Endometrial microvascular endothelial cells (primary cell): Measurements from ENCODE around the gene DUS4L. TPM values are rescaled to one million over a fixed set of nuclear protein-coding genes. Genes with fewer than 3 reads are reported as not detected.
"Not testable (repeated sequence)": the region's sequence is repeated elsewhere in the genome, so short reads cannot be mapped to it uniquely, and the experiment has no call there.

Experiments used
- in situ Hi-C: cut with HindIII; loops from 2 replicates; pipeline ENCODE4 v1.10.0; 2017; ENCODE audit warnings: low sequenced_read_pairs, low pct_unique_long_range_greater_than_20kb; ENCODE audit errors: inconsistent ontology term
- total RNA-seq: library from RNA; depleted of rRNA; stranded (reverse); fragments of >200 nt; gene quantifications from one replicate; pipeline ENCODE4 v1.2.3, GENCODE V29; 2015; ENCODE audit errors: inconsistent ontology term

Gene DUS4L
- total RNA-seq, result 17.6 TPM

- in situ Hi-C loops, result no loop called here
These were observed at the start of gene DUS4L, which contains the start of gene COG5 for GRCh38 chr7:107563775-107564552. TSS of gene DUS4L (plus strand) at chr7:107563971. CDS start at chr7:107567071, 3,100 bp downstream. TSS of gene COG5 (minus strand) at chr7:107563920. CDS start at chr7:107563896, 24 bp downstream.

GRCh38 chr7:107526672-107527071 is 37.1 kb upstream of the DUS4L start:
- in situ Hi-C loops, result no loop called here

GRCh38 chr7:107527196-107527595 is 36.6 kb upstream of the DUS4L start:
- in situ Hi-C loops, result no loop called here

- in situ Hi-C loops, result no loop called here
These were observed 35.3 kb upstream of the DUS4L start for GRCh38 chr7:107528461-107528860.

GRCh38 chr7:107530751-107531150 is 33.0 kb upstream of the DUS4L start:
- in situ Hi-C loops, result no loop called here

DNA sequence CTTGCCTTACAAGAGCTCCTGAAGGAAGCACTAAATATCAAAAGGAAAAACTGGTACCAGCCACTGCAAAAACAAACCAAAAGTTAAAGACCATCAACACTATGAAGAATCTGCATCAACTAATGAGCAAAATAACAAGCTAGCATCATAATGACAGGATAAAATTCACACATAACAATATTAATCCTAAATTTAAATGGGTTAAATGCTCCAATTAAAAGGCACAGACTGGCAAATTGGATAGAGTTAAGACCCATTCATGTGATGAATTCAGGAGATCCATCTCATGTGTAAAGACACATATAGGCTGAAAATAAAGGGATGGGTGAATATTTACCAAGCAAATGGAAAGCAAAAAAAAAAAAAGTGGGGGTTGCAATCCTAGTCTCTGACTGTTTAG is 29.6 kb upstream of the DUS4L start:
- in situ Hi-C loops, result no loop called here

GRCh38 chr7:107537228-107537627 is 26.5 kb upstream of the DUS4L start:
- in situ Hi-C loops, result not testable (repeated sequence)

DNA sequence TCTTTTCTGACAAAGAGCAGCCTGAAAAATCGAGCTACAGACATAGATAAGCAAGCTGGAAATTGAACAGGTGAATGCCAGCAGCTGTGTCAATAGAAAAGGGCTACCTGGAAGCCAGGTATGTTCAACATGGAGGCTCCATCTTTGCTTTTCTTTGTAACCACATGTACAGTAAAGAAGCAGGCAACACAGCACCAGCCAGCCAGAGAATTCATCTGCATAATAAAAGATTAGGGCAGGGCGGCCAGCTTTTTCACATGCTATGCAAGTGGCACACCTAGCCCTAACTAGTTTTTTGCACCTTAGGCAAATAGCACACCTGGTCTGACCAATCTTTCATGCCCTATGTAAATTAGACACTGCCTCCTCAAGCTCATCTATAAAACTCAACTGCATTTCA is 25.8 kb upstream of the DUS4L start:
- in situ Hi-C loops, result no loop called here

DNA sequence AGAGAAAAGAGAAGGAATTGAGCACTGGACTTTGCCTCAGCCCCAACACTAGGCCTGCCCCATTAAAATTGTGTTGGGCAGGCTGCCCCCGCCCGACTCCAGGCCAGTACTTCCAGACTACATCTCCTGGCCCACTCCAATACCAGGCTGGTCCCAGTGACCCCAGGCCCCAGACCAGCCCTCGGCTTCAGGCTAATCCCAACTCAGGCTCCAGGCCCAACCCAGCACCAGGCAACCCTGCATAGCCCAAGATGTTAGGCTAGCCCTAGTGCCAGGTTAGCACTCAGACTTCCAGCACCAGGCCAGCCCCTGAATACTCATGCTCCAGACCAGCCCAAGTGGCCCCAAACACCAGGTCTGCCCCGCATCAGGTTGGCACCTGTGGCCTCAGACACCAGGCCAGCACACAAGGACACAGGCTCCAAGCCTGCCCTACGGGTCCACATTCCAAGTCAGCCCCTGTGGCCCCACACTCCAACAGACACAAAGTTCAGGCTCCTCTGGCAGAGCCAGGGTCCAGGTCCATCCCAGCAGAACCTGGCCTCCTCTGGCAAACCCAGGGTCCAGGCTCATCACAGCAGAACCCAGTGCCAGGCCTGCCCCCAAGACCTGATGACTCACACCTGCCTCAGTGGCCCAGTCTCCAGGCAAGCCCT is 20.3 kb upstream of the DUS4L start:
- in situ Hi-C loops, result no loop called here

DNA sequence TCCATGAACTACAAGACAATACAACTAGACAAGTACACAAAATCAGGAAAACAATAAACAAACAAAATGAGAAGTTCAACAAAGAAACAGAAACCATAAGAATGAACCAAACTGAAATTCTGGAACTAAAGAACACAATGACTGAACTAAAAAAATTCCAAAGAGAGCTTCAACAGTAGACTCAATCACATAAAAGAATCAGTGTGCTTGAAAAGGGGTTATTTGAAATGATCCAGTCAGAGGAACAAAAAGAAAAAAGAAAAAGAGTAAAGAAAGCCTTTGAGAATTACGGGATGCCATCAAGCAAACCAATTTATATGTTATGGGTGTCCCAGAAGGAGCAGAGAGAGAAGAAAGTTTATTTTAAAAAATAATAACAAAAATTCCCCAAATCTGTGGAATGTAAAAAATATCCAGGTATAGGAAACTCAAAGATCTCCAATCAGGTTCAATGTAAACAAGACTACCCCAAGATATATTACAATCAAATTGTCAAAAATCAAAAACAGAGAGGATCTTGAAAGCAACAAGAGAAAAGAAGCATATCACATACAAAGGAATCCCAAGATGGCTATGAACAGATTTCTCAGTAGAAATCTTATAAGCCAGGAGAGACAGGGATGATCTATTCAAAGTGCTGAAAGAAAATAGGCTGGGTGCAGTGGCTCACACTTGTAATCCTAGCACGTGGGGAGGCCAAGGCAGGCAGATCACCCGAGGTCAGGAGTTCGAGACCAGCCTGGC is 18.8 kb upstream of the DUS4L start:
- in situ Hi-C loops, result no loop called here

DNA sequence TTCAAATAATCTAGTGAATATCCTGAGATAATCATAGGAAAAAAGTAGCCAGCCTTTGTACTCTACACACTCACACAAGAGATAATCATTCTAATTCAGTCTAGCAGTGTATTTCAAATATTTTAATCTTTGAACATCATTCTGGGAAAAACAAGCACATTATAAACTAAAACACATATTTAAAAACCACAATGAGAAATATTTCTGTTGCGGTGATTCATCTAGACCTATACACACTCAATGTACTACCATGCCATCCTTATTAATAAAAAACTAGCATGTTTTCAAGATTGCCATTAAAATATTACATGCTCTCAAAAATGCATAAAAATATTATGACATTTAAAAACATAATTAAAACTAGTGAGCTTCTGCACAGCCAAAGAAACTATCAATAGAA is 11.8 kb upstream of the DUS4L start:
- in situ Hi-C loops, result no loop called here

DNA sequence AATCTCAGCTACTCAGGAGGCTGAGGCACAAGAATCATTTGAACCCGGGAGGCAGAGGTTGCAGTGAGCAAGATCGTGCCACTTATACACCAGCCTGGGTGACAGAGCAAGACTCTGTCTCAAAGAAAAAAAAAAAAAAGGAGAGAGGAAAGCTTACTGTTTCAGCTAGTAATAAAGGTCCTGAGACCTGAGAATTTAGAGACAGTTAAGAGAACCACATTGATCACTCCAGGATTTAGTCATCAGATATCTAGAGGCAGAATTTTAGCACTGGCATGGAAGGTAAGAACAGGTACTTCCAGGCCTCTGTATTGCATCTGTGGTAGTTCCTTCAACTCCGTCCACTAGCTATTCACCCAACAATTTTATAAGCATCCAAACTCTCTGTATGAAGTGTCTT is 7.9 kb upstream of the DUS4L start:
- in situ Hi-C loops, result no loop called here

DNA sequence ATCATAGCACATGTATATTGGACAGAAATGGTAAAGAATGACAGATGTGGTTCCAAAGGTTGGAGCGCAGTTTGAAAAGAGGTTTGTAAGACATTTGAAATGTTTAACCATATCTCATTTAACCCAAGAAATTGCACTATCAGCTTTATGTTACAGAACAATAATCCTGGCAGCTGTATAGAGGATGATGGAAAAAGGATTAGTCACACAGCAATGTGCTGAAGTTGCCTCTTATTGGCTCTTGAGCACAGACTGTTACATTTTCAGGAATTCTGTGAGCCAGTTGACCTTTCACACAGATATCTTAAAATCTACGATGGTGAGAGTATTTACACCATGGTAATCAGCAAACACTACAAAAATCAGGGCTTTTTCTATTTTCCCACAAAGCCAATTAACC is 3.9 kb upstream of the DUS4L start:
- in situ Hi-C loops, result no loop called here

GRCh38 chr7:107560898-107561516 is 2.8 kb upstream of the DUS4L start:
- in situ Hi-C loops, result no loop called here

DNA sequence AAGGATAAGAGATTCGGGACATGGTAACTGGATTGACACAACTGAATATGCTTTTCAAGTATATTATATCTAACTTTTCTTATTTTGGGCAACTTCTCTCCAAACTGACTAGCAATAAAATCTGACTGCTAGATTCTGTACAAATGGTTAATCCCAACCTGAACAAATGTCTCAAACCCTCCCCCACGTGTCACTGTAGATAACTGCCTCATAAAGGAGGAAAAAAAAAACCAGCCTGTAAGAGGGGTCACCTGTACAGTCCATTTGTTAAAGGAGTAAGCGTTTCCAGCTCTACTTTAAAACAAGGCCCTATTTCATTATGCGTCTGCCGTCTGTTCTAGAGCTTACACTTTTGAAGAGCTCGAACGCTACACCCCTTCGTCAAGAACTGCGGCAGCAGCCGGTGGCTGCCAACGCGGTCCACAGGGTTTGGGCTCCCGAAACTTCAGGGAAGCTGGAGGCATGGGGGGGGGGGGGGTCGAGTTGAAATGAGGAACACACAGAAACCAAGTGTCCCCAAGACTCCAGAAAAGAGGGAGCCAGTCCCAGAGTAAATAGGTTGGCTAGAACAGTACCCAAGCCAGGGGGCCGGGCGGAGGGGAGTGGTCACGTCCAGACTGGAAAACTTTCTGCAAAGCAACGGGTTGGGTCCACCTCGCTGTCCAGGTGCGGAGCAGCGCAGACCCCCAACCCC is 543 bp upstream of the DUS4L start:
- in situ Hi-C loops, result no loop called here

GRCh38 chr7:107564553-107565298 is 955 bp downstream of the DUS4L start:
- in situ Hi-C loops, result no loop called here

DNA sequence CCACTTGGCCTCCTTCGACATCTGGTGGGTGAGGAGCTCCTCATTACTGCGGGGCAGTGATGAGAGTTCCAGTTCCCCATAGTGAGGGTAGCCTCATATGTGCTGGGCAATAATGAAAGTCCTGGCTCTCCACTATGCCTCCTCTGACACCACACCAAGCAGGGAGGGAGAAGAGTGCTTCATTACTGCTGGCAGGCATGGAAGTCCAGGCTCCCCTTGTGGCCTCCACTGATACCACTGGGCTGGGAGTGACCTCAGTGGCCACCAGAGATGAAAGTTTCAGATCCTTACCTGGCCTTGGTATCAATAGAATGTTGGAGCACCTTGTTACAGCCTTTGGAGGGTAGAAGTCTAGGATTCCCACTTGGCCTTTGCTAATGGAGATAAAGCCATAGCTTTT is 6.5 kb downstream of the DUS4L start:
- in situ Hi-C loops, result no loop called here

- in situ Hi-C loops, result no loop called here
These were observed 9.8 kb downstream of the DUS4L start for GRCh38 chr7:107573537-107573936.
